ENCODE results near the gene VTN. TPM values are rescaled to one million over a fixed set of nuclear protein-coding genes. Genes with fewer than 3 reads are reported as not detected.

VTN gene
- total RNA-seq, 2 experiments from 2014 or later = 0.22 to 0.35 TPM

DNA sequence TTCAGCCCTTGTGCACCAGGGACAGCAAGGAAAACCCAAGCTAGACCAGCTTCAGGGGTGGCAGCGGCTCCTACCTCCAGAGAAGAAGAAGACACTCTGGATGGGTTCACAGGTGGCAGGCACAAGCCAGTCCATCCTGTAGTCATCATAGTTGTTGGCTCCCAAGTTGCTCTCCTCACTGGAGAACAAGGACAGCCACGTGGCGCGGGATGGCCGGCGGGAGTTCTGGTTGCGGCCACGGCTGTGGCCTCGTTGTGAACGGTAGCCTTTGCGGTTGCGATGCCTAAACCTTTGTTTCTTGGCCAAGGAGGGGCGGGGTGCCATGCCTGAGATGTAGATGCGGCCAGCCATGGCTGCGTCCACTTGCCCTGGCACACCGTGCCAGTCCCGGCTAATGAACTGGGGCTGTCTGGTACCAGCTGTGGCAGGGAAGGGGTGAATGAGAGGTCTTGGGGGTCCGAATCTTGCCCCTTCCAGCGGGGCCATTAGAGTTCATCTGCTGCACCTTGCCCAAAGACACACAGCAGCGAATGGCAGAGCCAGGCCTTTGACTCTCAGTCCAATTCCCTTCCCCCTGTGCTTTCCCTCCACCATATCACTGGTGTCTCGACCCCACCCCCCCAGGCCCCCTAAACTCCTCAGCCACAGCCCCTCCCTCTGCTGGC is 2.3 kb downstream of the VTN start:
- H3K27ac Mint-ChIP-seq = no peak overlapping the region
- H3K9me3 Mint-ChIP-seq = no peaks in the 10 kb centered on the region
- no peak for DNase-seq

DNA sequence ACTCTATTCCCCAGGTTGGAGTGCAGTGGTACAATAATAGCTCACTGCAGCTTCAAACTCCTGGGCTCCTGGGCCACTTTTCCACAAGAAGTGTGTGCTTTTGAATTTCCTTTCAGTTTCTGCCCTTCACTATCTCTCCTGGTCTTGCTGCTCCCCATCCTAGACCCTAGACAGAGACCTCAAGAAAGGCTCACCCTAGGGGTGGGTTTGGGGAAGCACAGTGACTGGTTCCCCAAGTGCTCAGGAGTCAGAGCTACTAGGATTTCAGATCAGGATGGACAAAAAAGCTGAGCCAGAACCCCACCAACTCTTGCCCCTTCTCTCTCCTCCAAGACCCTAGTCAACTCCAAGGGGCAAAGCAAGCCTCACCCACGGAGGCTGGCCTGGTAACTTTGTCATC is 3.5 kb downstream of the VTN start:
- H3K27me3 Mint-ChIP-seq = no peaks in the 10 kb centered on the region
- no peaks in the 10 kb centered on the region for H3K9me3 Mint-ChIP-seq
- H3K4me1 Mint-ChIP-seq = peaks cover 11% of the 10 kb centered on the region
- DNase-seq = no peak
- peak overlapping the region; percentile 49 for H3K27ac Mint-ChIP-seq
- H3K4me3 Mint-ChIP-seq = no peak overlapping the region
- no peaks in the 10 kb centered on the region for H3K36me3 Mint-ChIP-seq

More for the DNA sequence above, 2.3 kb downstream of the VTN start:
- no peaks in the 10 kb centered on the region for H3K27me3 Mint-ChIP-seq
- H3K4me1 Mint-ChIP-seq = peaks cover 12% of the 10 kb centered on the region
- H3K36me3 Mint-ChIP-seq = no peaks in the 10 kb centered on the region
- no peak overlapping the region for H3K4me3 Mint-ChIP-seq

GRCh38 chr17:28365487-28365886 is 4.6 kb downstream of the VTN start:
- Mint-ChIP-seq H3K4me1 (peaks cover 4% of the 10 kb centered on the region), H3K27me3 (no peaks in the 10 kb centered on the region), H3K9me3 (no peaks in the 10 kb centered on the region), H3K36me3 (peaks cover 2% of the 10 kb centered on the region), H3K4me3 (no peak overlapping the region), H3K27ac (no peak overlapping the region)
- DNase-seq = no peak

GRCh38 chr17:28364665-28365363 is 5.3 kb downstream of the VTN start, which contains the start of gene SEBOX:
SEBOX (minus strand) TSS chr17:28365199; CDS start chr17:28365151, 48 bp downstream.
- Mint-ChIP-seq H3K9me3 (no peaks in the 10 kb centered on the region), H3K36me3 (peaks cover 2% of the 10 kb centered on the region), H3K4me1 (no peaks in the 10 kb centered on the region), H3K27ac (no peak within 1 kb of the TSS), H3K4me3 (no peak within 1 kb of the TSS), H3K27me3 (no peaks in the 10 kb centered on the region)
- DNase-seq = no peak

GRCh38 chr17:28363776-28364650 is 6.1 kb downstream of the VTN start:
- Mint-ChIP-seq H3K27me3 (no peaks in the 10 kb centered on the region), H3K27ac (no peak overlapping the region), H3K9me3 (no peaks in the 10 kb centered on the region), H3K36me3 (peaks cover 2% of the 10 kb centered on the region), H3K4me3 (no peak overlapping the region), H3K4me1 (peaks cover 3% of the 10 kb centered on the region)
- no peak for DNase-seq

DNA sequence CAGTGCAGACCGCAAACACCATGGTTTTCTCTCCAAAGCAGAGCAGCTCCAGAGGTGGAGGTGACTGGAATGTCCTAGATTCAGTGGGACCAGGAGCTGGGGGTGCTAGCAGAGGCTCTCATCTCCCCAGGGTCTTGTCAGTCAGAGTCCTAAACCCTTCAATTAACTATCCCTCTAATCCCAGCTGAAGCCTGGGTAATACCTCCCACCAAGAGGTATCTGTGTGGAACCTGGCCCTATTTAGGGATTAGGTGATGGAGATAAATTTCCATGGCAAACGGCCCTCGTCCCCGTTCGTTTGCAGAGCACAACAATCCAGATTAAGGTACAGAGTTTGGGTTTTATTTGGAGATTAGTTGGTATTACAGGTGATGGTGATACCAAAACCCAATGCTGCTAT is 6.9 kb downstream of the VTN start:
- no peaks in the 10 kb centered on the region for H3K27me3 Mint-ChIP-seq
- H3K27ac Mint-ChIP-seq = no peak overlapping the region
- H3K9me3 Mint-ChIP-seq = no peaks in the 10 kb centered on the region
- peaks cover 6% of the 10 kb centered on the region for H3K4me1 Mint-ChIP-seq
- DNase-seq = no peak
- H3K4me3 Mint-ChIP-seq = no peak overlapping the region
- H3K36me3 Mint-ChIP-seq = peaks cover 2% of the 10 kb centered on the region

DNA sequence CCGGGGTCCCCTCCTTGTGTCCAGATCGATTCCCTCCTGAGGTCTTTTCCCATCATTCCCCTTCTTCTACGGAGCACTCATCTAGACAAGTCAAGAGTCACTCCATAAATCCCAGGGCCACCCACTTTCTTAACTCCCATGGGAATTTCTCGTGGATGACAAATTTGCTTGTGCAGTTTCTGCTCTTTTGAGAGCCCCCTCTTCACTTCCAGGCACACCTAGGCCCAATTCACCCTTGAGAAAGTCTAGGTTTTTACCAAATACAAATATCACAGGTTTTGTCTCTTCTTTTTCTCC is 12.3 kb downstream of the VTN start:
- no peaks in the 10 kb centered on the region for H3K9me3 Mint-ChIP-seq
- DNase-seq = no peak
- H3K27me3 Mint-ChIP-seq = no peaks in the 10 kb centered on the region
- peak overlapping the region; percentile 88 for H3K4me3 Mint-ChIP-seq
- H3K36me3 Mint-ChIP-seq = peaks cover 12% of the 10 kb centered on the region
- peak overlapping the region; percentile 89 for H3K27ac Mint-ChIP-seq
- peaks cover 29% of the 10 kb centered on the region for H3K4me1 Mint-ChIP-seq

DNA sequence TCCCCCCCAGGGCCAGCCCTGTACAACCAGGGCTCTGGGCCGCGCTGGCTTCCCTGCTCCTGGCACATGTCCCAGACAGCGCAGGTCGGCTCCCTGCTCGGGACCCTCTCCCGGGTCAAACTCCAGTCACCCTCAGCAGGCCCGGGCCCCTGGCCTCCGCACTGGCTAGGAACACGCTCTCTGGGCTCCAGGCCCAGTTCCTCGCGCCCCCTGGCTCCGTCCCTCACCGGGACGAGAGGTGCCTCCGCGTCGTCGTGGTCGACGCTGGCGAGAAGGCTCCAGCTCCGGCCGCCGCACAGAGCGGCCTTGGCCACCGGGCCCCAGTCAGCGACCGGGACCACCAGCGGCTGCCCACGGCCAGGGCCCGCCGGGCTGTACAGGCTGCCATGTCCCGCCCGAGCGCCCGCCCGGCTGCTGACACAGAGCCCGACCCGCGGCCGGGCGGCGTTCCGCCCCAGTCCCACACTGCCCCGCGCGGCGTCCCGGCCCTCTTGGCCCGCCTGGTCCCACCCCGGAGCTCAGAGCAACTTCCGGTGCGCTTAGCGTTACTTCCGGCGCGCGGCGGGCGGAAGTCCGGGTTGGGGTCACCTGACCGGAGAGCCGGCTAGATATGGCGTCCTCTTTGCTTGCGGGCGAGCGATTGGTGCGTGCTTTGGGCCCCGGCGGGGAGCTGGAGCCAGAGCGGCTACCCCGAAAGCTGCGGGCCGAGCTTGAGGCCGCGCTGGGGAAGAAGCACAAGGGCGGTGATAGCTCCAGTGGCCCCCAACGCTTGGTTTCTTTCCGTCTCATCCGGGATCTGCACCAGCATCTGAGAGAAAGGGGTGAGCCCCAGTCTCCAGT is 12.8 kb downstream of the VTN start, which contains the start of gene POLDIP2:
POLDIP2 (minus strand) TSS at position 467 of the 840 bp plus-strand sequence; CDS start at position 388, 79 bp downstream.
- Mint-ChIP-seq H3K4me3 (peak within 1 kb of the TSS; percentile 88), H3K27ac (peak within 1 kb of the TSS; percentile 89), H3K27me3 (no peaks in the 10 kb centered on the region), H3K36me3 (peaks cover 13% of the 10 kb centered on the region), H3K4me1 (peaks cover 29% of the 10 kb centered on the region), H3K9me3 (no peaks in the 10 kb centered on the region)
- DNase-seq = peak; percentile 98

DNA sequence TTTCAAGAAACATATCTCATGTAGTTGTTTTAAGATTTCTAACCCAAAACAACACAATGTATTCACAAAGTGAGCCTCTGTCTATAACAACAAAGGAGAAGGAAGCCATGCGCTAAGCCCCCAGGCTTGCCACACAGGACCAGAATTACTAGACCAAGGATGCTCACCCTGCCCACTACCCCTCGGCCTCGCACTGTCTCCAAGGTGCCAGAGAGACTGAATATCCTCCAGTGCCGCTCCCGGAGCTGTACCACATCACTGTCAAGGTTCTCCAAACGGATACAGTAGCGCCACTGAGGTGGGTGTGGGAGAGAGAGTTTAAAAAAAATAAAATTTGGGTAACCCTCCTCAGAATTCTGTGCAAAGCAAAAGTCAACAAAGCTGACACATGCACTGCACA is 19.8 kb downstream of the VTN start:
- no peak overlapping the region for H3K4me3 Mint-ChIP-seq
- H3K27ac Mint-ChIP-seq = no peak overlapping the region
- H3K27me3 Mint-ChIP-seq = no peaks in the 10 kb centered on the region
- no peaks in the 10 kb centered on the region for H3K9me3 Mint-ChIP-seq
- no peak for DNase-seq
- peaks cover 9% of the 10 kb centered on the region for H3K4me1 Mint-ChIP-seq
- H3K36me3 Mint-ChIP-seq = peaks cover 21% of the 10 kb centered on the region

GRCh38 chr17:28348979-28349378 is 21.1 kb downstream of the VTN start:
- H3K36me3 Mint-ChIP-seq = peaks cover 24% of the 10 kb centered on the region
- no peaks in the 10 kb centered on the region for H3K4me1 Mint-ChIP-seq
- H3K4me3 Mint-ChIP-seq = no peak overlapping the region
- no peaks in the 10 kb centered on the region for H3K9me3 Mint-ChIP-seq
- no peaks in the 10 kb centered on the region for H3K27me3 Mint-ChIP-seq
- DNase-seq = no peak
- H3K27ac Mint-ChIP-seq = no peak overlapping the region

DNA sequence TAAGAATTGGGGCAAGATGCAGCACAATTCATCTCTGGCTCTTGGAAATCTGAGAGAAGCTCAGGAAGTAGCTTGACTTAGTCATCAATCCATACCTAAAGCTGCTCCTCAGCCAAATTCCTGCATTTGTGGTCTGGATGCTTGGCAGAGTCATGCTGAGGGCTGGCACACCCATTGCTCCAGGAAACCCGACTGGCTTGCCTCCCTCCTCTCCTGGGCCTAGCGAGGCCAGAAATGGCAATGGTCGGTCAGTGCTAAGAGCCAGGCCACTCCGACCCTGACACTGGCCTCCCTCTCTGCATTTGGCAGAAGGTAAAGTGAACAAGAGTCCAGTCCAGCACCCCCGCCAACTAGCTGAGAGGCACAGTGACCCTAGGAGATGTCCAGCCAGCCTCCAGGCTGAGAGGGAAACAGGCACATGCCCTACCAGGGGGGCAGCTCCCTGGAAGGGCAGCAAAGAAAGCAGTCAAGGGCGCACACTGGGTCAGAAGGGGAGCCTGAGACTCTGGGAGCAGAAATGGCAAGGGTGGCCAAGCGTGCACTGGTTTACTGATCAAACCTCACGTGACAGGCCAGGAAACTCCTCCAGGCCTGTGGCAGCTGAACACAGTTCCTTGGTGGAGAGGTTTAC is 22.7 kb downstream of the VTN start:
- Mint-ChIP-seq H3K27me3 (no peaks in the 10 kb centered on the region), H3K36me3 (peaks cover 22% of the 10 kb centered on the region), H3K27ac (no peak overlapping the region), H3K4me3 (no peak overlapping the region), H3K9me3 (no peaks in the 10 kb centered on the region), H3K4me1 (peaks cover 3% of the 10 kb centered on the region)
- no peak for DNase-seq

DNA sequence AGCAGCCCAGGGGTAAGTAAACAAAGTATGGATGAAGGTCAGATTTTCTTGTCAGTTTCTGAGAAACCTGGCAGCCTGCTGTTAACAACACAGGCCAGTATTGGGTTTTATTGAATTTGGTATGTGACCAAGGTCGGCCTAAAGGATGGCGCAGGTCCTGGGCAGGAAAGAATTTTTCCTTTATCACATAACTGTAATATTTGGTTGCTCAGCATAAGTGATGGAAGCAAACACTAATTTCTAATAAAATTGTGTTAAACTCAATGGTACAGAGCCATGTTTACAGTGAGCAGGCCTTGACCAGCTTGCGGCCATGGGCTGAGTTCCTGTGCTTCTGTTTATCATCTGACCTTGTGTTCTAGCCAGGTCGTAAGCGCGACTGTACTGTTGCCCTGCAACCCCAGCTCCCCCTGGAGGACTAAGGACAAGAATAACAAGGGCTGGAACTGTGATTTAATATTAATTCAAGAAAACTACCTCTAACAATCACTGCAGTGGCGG is 23.3 kb downstream of the VTN start:
- Mint-ChIP-seq H3K9me3 (no peaks in the 10 kb centered on the region), H3K36me3 (peaks cover 20% of the 10 kb centered on the region), H3K27me3 (no peaks in the 10 kb centered on the region), H3K27ac (no peak overlapping the region), H3K4me1 (peaks cover 3% of the 10 kb centered on the region), H3K4me3 (no peak overlapping the region)
- no peak for DNase-seq

GRCh38 chr17:28346199-28346580 is 23.9 kb downstream of the VTN start:
- no peaks in the 10 kb centered on the region for H3K27me3 Mint-ChIP-seq
- peak overlapping the region; percentile 6 for H3K27ac Mint-ChIP-seq
- DNase-seq = no peak
- peaks cover 16% of the 10 kb centered on the region for H3K36me3 Mint-ChIP-seq
- H3K4me3 Mint-ChIP-seq = no peak overlapping the region
- H3K9me3 Mint-ChIP-seq = no peaks in the 10 kb centered on the region
- peaks cover 3% of the 10 kb centered on the region for H3K4me1 Mint-ChIP-seq

Measured in activated naive CD8-positive, alpha-beta T cell treated with anti-CD3 and anti-CD28 coated beads for 36 hours (primary cell).